Measurements from ENCODE around the gene PIEZO1.

DNA sequence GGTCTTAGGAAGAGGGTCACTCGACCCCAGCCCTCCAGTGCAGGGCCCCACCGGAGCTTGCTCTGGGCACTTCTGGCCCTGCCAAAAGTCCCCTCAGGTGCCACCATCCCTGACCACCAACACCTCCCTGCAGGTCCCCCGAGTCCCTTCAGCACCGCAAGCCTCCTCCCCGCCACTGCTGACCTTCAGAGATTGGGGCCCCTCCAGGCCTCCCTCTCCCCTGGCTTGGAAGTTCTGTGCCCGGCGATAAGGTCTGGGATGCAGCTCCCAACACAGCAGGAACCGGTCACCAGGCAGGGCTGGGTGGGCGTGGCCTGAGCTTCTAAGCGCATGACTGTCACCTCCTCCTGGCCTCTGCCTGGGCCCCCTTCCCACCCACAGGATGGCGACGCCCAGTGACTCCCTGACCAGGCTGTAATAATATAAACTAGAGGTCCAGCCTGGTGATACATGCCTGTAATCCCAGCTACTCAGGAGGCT lies 11.2 kb downstream of the PIEZO1 start:
- TF ChIP-seq, protein P1, sequence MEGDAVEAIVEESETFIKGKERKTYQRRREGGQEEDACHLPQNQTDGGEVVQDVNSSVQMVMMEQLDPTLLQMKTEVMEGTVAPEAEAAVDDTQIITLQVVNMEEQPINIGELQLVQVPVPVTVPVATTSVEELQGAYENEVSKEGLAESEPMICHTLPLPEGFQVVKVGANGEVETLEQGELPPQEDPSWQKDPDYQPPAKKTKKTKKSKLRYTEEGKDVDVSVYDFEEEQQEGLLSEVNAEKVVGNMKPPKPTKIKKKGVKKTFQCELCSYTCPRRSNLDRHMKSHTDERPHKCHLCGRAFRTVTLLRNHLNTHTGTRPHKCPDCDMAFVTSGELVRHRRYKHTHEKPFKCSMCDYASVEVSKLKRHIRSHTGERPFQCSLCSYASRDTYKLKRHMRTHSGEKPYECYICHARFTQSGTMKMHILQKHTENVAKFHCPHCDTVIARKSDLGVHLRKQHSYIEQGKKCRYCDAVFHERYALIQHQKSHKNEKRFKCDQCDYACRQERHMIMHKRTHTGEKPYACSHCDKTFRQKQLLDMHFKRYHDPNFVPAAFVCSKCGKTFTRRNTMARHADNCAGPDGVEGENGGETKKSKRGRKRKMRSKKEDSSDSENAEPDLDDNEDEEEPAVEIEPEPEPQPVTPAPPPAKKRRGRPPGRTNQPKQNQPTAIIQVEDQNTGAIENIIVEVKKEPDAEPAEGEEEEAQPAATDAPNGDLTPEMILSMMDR (IDR thresholded peaks at IDR 0.05 in 2 of 3, conservative IDR thresholded peaks at IDR 0.05 in 1 of 3; ENCODE audit: control insufficient read depth in 2 of 3, extremely low read depth in 1 of 3, insufficient read depth in 1 of 3, low read depth in 3 of 3, low read length in 3 of 3) = no peak
- TF ChIP-seq, protein P2, sequence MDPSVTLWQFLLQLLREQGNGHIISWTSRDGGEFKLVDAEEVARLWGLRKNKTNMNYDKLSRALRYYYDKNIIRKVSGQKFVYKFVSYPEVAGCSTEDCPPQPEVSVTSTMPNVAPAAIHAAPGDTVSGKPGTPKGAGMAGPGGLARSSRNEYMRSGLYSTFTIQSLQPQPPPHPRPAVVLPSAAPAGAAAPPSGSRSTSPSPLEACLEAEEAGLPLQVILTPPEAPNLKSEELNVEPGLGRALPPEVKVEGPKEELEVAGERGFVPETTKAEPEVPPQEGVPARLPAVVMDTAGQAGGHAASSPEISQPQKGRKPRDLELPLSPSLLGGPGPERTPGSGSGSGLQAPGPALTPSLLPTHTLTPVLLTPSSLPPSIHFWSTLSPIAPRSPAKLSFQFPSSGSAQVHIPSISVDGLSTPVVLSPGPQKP (IDR thresholded peaks at IDR 0.05; ENCODE audit: low read depth, low read length) = no peak
- TF ChIP-seq, protein P3, sequence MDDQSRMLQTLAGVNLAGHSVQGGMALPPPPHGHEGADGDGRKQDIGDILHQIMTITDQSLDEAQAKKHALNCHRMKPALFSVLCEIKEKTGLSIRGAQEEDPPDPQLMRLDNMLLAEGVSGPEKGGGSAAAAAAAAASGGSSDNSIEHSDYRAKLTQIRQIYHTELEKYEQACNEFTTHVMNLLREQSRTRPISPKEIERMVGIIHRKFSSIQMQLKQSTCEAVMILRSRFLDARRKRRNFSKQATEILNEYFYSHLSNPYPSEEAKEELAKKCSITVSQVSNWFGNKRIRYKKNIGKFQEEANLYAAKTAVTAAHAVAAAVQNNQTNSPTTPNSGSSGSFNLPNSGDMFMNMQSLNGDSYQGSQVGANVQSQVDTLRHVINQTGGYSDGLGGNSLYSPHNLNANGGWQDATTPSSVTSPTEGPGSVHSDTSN (IDR thresholded peaks at IDR 0.05; ENCODE audit: insufficient replicate concordance, low read depth, low read length) = no peak
- TF ChIP-seq POLR2A (IDR thresholded peaks at IDR 0.05; ENCODE audit: low read depth, low read length) (no peak), SUPT20H (IDR thresholded peaks at IDR 0.05; ENCODE audit: borderline replicate concordance, control insufficient read depth, low read depth, low read length) (no peak), ETV6 (conservative IDR thresholded peaks at IDR 0.05 in 1 of 2, IDR thresholded peaks at IDR 0.05 in 1 of 2; ENCODE audit: borderline replicate concordance in 1 of 2, low read depth in 1 of 2) (no peak), JUND (IDR thresholded peaks at IDR 0.05; ENCODE audit: low read depth, low read length) (no peak), ESRRA (IDR thresholded peaks at IDR 0.05; ENCODE audit: low read length) (no peak), ZNF207 (IDR thresholded peaks at IDR 0.05; ENCODE audit: borderline replicate concordance) (no peak), CHD1 (IDR thresholded peaks at IDR 0.05; ENCODE audit: low read depth, low read length) (no peak), HDGF (IDR thresholded peaks at IDR 0.05) (no peak)

All from GM12878 (cell line).